ENCODE data around the gene INS. TPM values are rescaled to one million over a fixed set of nuclear protein-coding genes. Genes with fewer than 3 reads are reported as not detected.

Gene INS
- total RNA-seq, 1 donor = not detected

DNA sequence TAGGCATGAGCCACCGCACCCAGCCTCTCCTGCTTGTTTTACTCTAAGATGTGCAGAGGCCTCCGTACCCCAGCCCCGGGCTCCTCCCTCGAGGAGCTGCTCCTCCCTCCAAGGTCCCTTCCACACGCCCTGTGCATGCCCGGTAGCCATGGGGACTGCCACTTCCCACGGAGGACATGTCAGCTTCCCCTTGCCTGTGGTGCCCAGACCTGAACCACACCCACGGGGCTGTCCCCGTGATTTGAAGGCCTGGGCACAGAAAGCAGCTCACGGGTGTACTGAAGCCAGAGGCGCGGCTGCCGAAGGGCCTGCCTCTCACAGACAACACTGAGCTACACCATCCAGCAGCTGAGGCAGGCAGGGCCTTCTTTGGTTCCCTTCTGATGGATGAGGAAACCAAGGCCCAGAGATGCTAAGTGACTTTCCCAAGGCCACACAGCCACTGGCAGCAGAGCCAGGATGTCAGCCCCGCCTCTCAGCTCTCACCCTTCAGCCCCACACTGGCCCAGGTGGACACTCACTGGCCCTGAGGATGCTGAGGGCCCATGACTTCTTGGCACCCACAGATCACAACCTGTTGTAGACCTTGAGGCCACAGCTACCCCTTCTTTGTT, 7.3 kb downstream of the INS start:
- Histone ChIP-seq H3K9me3 (ENCODE audit: low read depth, low read length) (no peaks in the 10 kb centered on the region), H3K27me3 (ENCODE audit: insufficient read depth, low read length) (peaks cover 20% of the 10 kb centered on the region), H3K4me1 (ENCODE audit: insufficient read depth, low read length) (peaks cover 6% of the 10 kb centered on the region), H3K4me3 (ENCODE audit: low read length) (no peak overlapping the region)

DNA sequence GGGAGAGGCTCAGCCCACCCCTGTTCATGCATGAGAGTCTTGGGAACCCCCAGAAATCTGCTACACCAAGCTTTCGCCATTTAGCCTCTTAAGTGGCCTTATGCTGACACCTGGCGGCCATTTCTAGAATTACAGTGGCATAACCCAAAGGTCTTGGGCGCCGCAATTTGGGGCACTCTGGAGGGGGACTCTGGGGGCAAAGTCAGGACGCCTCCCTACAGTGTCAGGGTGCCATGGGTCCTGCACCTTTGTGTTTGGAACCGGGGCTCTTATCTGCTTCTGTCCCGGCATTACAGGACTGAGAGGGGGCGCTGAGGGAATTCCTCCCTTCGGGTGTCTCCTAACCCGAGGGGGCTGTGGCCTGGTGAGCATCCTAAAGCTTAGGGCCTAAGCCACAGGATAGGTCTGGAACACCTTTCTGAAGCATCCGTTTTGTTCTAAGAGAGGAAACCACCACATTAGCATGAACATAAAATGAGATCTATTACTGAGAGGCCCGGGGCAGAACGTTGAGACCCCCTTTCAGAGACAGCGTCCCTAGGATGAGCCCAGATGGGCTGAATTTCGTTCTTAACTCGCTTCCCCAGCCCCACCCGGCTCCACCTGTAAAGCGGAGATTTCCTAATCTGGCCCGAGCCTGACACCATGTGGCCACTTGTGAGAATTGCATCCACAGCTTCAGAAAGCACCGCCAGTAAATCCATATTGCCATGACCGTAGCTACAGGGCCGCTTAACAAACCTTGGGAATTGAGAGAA, 9.3 kb downstream of the INS start:
- Histone ChIP-seq H3K4me1 (ENCODE audit: insufficient read depth, low read length) (peaks cover 6% of the 10 kb centered on the region), H3K4me3 (ENCODE audit: low read length) (no peak overlapping the region), H3K27me3 (ENCODE audit: insufficient read depth, low read length) (peaks cover 28% of the 10 kb centered on the region), H3K9me3 (ENCODE audit: low read depth, low read length) (no peaks in the 10 kb centered on the region)

DNA sequence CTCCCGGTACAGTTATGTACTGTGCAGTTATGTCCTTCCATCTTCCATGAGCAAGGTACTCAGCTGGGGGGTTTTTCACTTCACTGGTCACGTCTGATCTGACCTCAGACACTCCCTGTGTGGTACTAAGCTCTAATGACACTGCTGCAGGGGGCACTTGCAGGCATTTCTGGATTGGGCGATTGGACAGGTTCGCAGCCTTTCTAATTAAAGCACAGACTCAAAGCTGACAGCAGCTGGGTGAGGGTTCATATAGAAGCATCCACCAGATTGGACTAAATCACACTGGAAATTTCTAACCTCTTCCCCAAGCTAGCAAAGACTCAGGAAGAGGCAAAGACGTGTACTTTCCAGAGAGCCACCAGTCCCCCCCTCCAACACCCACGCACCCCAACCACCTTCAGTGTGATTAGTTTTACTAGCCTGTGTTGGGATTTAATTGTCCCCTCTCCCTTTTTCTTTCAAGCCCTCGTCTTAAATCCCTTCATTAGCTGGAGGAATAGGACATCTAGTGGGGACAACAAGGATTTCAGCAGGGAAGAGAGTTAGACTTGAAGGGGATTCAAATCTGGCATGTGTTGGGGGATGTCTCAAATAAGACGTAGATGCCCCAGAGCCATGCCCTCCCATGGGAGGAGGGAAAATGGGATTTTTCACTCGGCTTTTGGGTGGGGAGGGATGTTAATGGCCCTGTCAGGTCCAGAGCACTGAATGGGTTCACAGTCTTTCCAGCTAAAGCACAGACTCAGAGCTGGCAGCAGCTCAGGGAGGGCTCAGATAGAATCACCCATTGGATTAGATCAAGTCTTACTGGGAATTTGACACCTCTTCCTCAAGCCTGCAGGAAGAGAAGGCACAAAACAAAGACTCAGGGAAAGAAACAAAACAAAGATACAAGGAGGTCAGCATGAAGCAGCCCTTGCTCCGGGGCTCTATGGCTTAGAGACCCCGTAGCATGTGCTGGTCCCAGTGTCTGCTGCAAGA, 10.9 kb downstream of the INS start:
- H3K4me3 ChIP-seq (ENCODE audit: low read length) = no peak overlapping the region
- H3K27me3 ChIP-seq (ENCODE audit: insufficient read depth, low read length) = peaks cover 43% of the 10 kb centered on the region
- H3K4me1 ChIP-seq (ENCODE audit: insufficient read depth, low read length) = peaks cover 6% of the 10 kb centered on the region
- no peaks in the 10 kb centered on the region for H3K9me3 ChIP-seq (ENCODE audit: low read depth, low read length)

DNA sequence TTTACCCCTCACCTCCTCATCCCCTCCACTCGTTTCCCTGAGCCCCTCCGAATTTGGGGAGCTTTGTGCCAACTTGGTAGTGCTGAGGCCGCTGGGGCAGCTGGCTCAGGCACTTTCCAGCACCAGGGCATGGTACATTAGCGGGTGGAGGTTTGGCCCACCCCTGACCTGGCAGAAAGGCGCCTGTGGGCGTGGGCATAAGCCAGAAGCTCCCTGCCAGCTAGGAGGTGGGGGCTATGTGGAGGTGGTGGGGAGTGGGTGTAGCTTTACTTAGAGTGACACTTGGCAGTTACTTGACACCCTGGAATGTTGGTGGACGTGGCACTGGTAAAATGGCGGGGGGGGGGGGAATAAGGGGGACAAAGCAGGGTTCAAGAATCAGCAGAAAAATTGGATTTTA, 11.5 kb downstream of the INS start:
- no peaks in the 10 kb centered on the region for H3K9me3 ChIP-seq (ENCODE audit: low read depth, low read length)
- peaks cover 6% of the 10 kb centered on the region for H3K4me1 ChIP-seq (ENCODE audit: insufficient read depth, low read length)
- no peak overlapping the region for H3K4me3 ChIP-seq (ENCODE audit: low read length)
- peaks cover 48% of the 10 kb centered on the region for H3K27me3 ChIP-seq (ENCODE audit: insufficient read depth, low read length)

DNA sequence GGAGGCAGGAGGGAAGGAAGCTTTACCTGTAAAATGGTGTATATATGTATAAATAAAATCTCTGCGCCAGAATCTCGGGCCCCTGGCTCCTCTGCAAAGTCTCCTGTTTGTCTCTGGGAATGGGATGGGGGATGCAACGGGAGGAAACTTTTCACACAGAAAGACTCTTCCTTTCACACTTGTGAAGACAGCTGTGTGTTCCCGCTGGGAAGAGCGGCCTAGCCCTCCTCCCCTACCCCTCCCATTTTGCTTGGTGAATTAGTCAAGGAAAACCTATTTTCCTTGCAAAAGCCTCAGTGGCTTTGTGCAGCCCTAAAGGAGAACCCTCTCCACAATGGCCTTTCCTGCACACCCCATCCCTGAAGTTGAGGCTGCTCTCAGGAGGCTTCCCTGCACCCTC, 12.4 kb downstream of the INS start:
- Histone ChIP-seq H3K9me3 (ENCODE audit: low read depth, low read length) (no peaks in the 10 kb centered on the region), H3K27me3 (ENCODE audit: insufficient read depth, low read length) (peaks cover 55% of the 10 kb centered on the region), H3K4me1 (ENCODE audit: insufficient read depth, low read length) (peaks cover 12% of the 10 kb centered on the region), H3K4me3 (ENCODE audit: low read length) (no peak overlapping the region)

DNA sequence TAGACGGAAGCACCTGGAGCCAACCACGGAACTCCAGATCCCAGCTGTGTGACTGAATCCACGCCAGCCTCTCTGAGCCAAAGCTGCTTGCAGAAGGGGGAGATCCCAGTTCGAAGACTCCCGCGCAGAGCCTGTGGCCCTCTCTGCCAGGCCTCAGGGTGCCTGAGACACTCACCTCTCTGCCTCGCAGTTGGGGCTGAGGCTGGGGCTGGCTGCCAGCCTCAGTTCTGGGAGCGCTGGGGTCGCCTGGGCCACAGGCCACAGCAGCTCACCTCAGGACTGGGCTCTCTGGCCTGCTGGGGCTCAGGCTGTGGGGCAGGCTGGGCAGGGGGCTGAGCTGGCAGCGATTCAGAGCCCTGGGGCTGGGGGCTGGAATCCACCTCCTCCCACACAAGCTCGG, 13.6 kb downstream of the INS start:
- Histone ChIP-seq H3K4me1 (ENCODE audit: insufficient read depth, low read length) (peaks cover 12% of the 10 kb centered on the region), H3K9me3 (ENCODE audit: low read depth, low read length) (no peaks in the 10 kb centered on the region), H3K27me3 (ENCODE audit: insufficient read depth, low read length) (peaks cover 65% of the 10 kb centered on the region), H3K4me3 (ENCODE audit: low read length) (no peak overlapping the region)

DNA sequence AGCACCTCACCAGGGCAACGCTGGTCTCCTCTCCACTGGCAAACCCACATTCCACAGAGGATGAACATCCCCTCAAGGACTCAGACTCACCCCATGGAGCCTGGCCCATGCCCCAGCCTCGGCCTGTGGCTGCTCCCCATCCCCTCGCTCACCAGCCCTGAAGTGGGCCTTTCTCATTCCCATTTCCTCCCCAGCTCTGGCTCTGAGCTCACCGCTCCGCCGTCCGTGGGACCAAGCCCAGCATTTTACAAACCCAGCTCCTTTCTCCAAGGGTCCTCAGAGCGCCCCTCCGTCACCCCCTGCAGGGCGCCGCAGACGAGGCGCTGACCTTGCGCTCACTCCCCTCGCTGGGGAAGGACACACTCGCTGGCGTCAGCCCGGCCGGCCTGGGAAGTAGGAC, 15.0 kb downstream of the INS start:
- Histone ChIP-seq H3K4me1 (ENCODE audit: insufficient read depth, low read length) (peaks cover 6% of the 10 kb centered on the region), H3K9me3 (ENCODE audit: low read depth, low read length) (no peaks in the 10 kb centered on the region), H3K4me3 (ENCODE audit: low read length) (no peak overlapping the region), H3K27me3 (ENCODE audit: insufficient read depth, low read length) (peaks cover 78% of the 10 kb centered on the region)

DNA sequence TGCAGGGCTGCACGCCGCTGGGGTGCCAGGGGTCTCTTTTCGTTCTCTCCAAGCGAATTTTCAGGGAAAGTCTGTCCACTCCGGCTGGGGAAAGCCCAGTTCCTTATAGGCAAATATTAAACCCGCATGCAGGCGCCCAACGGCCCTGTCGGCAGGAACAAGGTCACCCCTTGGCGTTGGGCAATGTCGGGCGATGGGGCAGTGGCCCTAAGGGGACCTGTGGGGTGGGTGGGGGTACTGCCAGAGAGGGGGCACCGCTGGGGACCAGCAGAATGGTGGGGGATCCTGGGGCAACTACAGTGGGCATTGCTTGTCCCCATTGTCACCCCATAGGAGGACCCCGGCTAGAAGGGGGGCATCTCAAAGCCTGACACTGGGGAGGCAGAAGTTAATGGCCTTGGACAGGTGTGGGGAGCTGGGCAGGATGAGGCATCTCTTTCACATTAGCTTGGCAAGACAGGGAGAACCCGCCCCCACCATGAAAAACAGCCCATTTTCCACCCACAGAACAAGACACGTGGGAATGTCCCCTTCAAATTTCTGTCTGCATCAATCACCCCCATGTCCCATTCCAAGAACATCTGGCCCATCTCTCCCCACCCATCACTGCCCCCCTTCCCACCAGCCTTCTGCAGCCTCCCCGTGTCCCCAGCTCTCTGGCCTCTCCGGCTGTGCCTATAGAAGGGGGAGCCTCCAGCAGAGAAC, 16.3 kb downstream of the INS start:
- no peaks in the 10 kb centered on the region for H3K9me3 ChIP-seq (ENCODE audit: low read depth, low read length)
- peaks cover 10% of the 10 kb centered on the region for H3K4me1 ChIP-seq (ENCODE audit: insufficient read depth, low read length)
- H3K27me3 ChIP-seq (ENCODE audit: insufficient read depth, low read length) = peaks cover 72% of the 10 kb centered on the region
- no peak overlapping the region for H3K4me3 ChIP-seq (ENCODE audit: low read length)

DNA sequence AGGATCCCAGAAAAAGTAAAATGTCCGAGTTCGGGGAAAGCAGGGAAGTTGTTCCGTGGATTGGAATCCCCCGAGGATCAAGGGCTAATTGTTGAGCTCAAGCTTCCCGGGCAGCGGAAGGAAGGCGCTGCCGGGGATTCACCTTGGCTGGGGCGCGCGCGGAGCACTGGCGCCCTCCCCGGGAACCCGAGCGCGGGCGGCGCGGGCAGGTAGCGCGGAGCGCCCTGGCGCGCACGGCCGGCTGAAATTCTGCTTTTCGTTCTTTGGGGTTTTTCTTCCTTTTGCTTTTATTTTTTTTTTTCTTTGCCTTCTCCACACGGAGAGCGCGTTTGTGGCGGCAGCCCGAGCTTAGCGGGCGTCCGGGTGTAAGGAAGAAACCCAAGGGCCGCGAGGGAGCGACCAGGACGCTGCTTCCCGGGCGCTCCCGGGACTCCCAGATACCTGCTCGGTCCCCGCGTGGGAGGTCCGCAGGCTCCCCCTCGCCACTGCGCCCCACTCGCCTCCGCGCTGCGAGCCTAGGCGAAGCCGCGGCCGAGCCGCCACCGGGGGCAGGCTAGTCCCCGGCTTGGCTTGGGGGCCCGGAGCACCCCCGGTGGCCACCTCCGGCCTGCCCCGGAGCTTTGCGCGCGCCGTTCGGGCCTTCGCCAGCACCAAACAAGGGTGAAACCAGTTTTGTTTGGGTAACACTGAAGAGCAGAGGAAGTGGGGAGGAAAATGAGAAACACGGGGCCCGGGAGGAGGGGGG, 17.0 kb downstream of the INS start:
- H3K4me3 ChIP-seq (ENCODE audit: low read length) = no peak overlapping the region
- no peaks in the 10 kb centered on the region for H3K9me3 ChIP-seq (ENCODE audit: low read depth, low read length)
- H3K27me3 ChIP-seq (ENCODE audit: insufficient read depth, low read length) = peaks cover 67% of the 10 kb centered on the region
- H3K4me1 ChIP-seq (ENCODE audit: insufficient read depth, low read length) = peaks cover 10% of the 10 kb centered on the region

DNA sequence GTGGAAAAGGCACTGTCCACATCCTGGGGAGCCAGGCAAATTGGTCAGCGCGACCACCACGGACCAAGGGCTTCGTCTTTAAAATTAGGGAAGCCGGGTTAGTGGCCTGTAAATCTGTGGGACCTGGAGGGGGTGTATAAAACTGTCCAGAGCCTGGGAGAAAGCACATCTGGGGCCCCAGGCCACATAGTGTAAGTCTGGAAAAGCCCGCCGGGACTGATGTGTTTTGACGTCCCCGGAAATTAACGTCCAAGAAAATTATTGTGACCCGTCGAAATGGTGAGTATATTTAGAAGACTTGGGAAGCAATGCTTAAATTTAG, 17.6 kb downstream of the INS start:
- H3K4me3 ChIP-seq (ENCODE audit: low read length) = no peak overlapping the region
- peaks cover 10% of the 10 kb centered on the region for H3K4me1 ChIP-seq (ENCODE audit: insufficient read depth, low read length)
- no peaks in the 10 kb centered on the region for H3K9me3 ChIP-seq (ENCODE audit: low read depth, low read length)
- peaks cover 65% of the 10 kb centered on the region for H3K27me3 ChIP-seq (ENCODE audit: insufficient read depth, low read length)

DNA sequence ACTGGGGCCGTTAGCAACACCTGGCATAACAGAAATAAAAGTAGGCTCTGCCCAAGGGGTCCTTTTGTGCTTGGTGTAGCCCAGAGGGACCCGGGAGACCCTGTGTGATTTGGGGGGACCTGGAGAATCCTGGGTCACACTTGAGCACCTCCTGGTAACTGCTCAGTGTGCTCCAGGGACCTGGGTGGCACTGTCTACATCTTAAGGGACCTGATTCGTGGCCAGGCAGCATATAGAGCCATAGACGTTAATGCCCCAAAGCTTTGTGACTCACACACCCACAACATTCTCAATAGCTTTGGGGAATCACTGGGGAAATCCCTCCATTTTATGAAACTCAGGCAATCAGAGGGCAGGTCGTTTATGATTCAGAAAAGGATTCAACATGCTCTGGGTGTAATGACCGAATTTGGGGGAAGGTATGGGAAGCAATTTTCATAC, 18.2 kb downstream of the INS start:
- H3K9me3 ChIP-seq (ENCODE audit: low read depth, low read length) = no peaks in the 10 kb centered on the region
- peaks cover 62% of the 10 kb centered on the region for H3K27me3 ChIP-seq (ENCODE audit: insufficient read depth, low read length)
- no peak overlapping the region for H3K4me3 ChIP-seq (ENCODE audit: low read length)

DNA sequence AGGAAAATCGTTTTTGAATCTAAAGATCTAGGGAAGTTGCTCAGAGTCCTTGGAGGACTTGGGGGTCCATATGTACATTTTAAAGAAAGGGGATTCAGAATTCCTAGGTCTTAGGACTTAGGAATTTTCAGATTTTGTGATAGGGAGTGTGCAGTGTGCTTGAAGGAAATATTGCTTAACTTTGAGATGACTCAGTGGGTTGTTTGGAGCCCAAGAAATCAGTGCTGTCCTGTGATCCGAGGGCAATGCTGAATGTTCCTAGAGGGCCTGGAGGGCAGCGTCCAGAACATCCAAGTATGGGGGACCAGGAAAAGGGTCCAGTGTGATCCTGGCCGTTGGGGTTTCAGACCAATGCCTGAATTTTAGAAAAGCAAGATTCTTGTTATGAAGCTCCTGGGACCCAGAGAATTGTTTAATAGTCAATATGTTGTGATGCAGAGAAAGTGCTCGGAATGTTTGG, 18.7 kb downstream of the INS start:
- H3K4me1 ChIP-seq (ENCODE audit: insufficient read depth, low read length) = peaks cover 14% of the 10 kb centered on the region
- H3K9me3 ChIP-seq (ENCODE audit: low read depth, low read length) = no peaks in the 10 kb centered on the region
- H3K27me3 ChIP-seq (ENCODE audit: insufficient read depth, low read length) = peaks cover 62% of the 10 kb centered on the region
- no peak overlapping the region for H3K4me3 ChIP-seq (ENCODE audit: low read length)

More for the DNA sequence above, 18.2 kb downstream of the INS start:
- H3K4me1 ChIP-seq (ENCODE audit: insufficient read depth, low read length) = peaks cover 10% of the 10 kb centered on the region

DNA sequence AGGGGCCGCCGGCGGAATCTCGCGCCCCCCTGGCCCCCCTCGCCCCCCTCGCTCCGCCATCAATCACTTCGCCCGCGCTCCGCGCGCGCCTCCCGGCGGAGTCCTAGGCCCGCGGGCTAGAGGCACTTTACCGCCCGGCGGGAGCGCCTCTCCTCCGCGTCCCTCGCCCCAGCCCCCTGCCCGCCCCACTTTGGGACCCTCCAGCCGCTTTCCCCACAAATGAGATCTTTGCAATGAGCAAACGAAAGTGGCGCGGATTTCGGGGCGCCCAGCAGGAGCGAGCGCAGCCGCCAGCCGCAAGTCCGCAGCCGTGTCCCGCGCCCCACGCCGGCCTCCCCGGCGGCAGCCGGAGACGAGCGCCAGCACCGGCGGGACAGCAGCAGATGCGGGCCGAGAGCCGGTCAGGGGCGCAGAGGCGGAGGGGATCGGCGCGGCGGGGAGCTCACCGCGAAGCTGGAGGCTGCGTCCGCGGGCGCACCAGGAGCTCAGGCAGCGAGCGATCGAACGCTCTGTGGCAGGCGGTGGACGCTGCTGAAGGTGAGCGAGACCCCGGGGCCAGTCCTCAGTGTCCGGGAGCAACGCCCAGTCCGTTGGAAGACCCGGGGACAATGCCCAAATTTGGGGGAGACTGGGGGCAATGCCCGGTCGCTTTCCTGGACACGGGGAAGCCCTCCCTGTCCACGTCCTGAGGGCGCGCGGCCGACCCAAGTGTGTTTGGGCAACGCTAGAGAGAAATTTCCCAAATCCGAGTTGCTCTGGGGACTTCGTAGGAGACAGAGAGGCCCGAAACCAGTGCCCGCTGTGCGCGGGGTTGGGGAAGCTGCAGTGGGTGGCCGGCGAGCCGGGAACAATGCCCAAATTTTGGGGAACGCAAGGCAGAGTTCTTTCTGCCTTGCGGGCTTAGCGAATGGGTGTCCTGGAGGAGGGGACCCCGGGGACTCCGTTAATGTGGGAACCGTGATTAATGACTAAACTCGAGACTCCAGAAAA, 20.3 kb downstream of the INS start:
- peaks cover 60% of the 10 kb centered on the region for H3K27me3 ChIP-seq (ENCODE audit: insufficient read depth, low read length)
- H3K4me1 ChIP-seq (ENCODE audit: insufficient read depth, low read length) = peaks cover 14% of the 10 kb centered on the region
- H3K4me3 ChIP-seq (ENCODE audit: low read length) = no peak overlapping the region
- no peaks in the 10 kb centered on the region for H3K9me3 ChIP-seq (ENCODE audit: low read depth, low read length)
